Epithelial cell of prostate (primary cell): ENCODE measurements around the gene GNL3.
"Not testable (repeated sequence)": the region's sequence is repeated elsewhere in the genome, so short reads cannot be mapped to it uniquely, and the experiment has no call there.

Experiments used
- DNase-seq: peaks from one replicate; pipeline ENCODE4 v3.0.0-alpha.2; 2011; ENCODE audit warnings: low read depth, low spot score
- H3K27ac ChIP-seq: fragments of 450-650 bp; 2 replicates; pipeline ENCODE4 v1.5.1; 2017; ENCODE audit warnings: mild to moderate bottlenecking

The GNL3 gene

GRCh38 chr3:52685709-52686691 lies at the start of gene GNL3, which contains the start of gene PBRM1:
GNL3 (plus strand) TSS chr3:52686032; CDS start chr3:52686093, 61 bp downstream.
PBRM1 (minus strand) TSS chr3:52685913.
- peak within 1 kb of the TSS; percentile 90 for H3K27ac ChIP-seq
- DNase-seq, result peak; percentile 84

DNA sequence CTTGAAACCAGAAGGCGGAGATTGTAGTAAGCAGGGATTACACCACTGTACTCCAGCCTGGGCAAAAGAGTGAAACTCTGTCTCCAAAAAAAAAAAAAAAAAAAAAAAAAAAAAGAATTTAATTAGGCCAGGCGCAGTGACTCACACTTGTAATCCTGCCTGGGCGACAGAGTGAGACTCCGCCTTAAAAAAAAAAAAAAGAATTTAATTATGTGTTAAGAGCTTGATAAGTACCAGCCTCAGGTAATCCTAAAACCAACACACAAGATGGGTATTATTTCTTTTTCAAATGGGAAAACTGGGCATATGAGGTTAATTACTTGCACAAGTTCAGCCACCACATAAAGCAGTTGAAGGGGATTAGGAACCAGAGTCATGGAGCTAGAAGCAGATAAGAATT lies 49.2 kb upstream of the GNL3 start:
- no peak for DNase-seq
- no peak overlapping the region for H3K27ac ChIP-seq

- no peak overlapping the region for H3K27ac ChIP-seq
- DNase-seq, result no peak
Measured at GRCh38 chr3:52645549-52645948, 40.3 kb upstream of the GNL3 start.

DNA sequence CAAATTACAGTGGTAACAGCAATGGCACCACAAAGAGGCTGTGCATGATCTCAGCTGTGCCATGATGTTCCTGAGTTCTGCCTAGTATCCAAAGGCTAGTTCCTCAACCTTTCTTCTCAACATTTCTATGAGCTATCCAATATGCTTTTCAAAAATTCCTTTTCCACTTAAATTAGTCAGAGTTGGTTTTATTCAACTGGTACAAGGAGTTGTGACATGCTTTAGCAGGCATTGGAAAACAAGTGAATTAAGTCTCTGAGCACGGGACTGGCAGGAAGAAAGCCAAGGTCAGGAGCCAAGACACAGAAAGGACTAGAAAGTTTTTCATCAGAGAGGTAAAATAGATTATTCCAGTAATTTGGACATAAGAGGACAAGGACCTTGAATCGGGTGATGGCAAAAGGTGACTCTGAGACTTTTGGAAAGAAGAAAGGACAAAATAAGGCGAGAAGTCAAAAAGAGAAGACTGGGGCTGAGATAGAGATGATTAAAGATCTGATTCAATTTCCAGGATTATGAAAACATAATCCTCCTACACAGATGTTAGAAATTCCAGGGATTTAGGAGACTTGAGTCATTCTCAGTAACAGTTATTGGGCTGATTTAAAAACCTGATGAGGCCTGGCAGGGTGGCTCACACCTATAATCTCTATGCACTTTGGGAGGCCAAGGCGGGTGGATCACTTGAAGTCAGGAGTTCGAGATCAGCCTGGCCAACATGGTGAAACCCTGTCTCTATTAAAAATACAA lies 36.2 kb upstream of the GNL3 start:
- DNase-seq, result no peak
- H3K27ac ChIP-seq, result no peak overlapping the region

- no peak overlapping the region for H3K27ac ChIP-seq
- no peak for DNase-seq
Measured at GRCh38 chr3:52650439-52650838, 35.4 kb upstream of the GNL3 start.

GRCh38 chr3:52651592-52651991 lies 34.2 kb upstream of the GNL3 start:
- H3K27ac ChIP-seq, result no peak overlapping the region
- DNase-seq, result no peak

- DNase-seq, result no peak
Measured at GRCh38 chr3:52655895-52656294, 29.9 kb upstream of the GNL3 start.

DNA sequence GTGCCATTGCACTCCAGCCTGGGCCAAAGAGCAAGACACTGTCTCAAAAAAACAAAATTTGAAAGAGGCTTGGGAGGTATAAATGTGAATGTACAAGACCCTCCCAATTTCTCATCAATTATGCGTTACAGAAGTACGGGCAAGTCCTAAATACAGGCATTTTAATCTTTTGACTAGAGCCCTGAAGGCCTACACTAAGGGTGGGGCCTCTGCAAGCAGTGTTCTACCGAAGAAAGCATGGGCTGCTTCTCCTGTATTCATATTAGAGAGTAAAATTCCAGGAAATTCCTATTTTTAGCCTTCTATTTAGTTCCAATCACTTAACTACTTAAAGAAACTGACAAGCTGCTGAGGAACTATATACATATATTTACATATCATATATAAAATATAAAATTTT lies 25.8 kb upstream of the GNL3 start:
- H3K27ac ChIP-seq, result no peak overlapping the region
- no peak for DNase-seq

More at GRCh38 chr3:52655895-52656294, 29.9 kb upstream of the GNL3 start:
- no peak overlapping the region for H3K27ac ChIP-seq

DNA sequence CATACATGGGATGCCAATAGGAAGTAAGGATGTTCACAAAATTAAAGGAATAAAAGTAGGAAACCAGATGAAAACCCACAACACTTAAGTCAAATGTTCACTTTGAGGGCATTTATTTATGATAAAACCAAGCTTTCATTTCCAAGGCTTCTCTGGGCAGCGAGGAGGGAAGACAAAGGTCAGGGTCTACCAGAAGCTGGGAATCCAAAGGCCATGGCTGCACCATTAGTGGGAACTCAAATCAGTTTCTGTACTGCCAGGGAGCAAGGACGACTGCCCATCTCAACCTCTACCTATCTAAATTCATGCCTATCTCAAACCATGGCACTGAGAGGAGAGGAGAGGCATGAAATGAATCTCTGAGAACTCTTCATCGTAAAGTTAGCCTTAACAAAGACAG lies 22.7 kb upstream of the GNL3 start:
- no peak overlapping the region for H3K27ac ChIP-seq
- no peak for DNase-seq

GRCh38 chr3:52670621-52671521 lies 15.0 kb upstream of the GNL3 start:
- H3K27ac ChIP-seq, result peak overlapping the region; percentile 76
- DNase-seq, result peak; percentile 97

DNA sequence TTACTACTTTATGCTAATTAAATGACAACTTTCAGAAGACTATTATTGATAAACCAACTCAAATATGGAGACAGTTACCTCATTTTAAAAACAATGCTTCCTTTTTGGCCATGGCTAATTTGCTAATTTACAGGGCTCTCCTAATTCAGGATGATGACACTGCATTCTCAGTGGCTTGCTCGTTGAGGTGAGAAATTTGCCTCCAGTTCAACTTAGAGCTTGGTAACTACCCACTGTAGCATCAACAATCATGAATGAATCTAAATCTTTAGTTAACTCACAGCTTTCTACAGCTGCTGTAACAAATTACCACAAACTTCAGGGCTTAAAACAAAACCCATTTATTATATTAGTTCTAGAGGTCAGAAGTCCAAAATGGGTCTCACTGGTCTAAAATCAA lies 14.2 kb upstream of the GNL3 start:
- no peak for DNase-seq
- H3K27ac ChIP-seq, result peak overlapping the region; percentile 76

- not testable (repeated sequence) for H3K27ac ChIP-seq, DNase-seq
Measured at GRCh38 chr3:52676201-52676600, 9.6 kb upstream of the GNL3 start.

- H3K27ac ChIP-seq, result peak overlapping the region; percentile 48
- DNase-seq, result no peak
Measured at GRCh38 chr3:52678265-52679198, 7.3 kb upstream of the GNL3 start.

DNA sequence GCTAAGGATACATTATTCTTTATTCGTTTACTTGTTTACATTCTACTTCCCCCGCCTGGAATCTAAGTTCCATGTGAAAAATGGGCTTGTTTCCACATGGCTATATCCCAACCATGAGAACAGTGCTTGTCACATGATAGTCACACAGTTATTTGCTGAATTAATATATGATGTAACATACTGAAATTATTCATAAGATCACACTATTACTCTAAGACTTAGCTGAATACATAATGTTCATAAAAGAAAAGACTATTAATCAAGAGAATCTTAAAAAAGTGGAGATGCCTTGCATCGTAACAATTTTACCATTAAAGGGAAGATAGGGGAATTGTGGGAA lies 6.7 kb upstream of the GNL3 start:
- DNase-seq, result no peak

DNA sequence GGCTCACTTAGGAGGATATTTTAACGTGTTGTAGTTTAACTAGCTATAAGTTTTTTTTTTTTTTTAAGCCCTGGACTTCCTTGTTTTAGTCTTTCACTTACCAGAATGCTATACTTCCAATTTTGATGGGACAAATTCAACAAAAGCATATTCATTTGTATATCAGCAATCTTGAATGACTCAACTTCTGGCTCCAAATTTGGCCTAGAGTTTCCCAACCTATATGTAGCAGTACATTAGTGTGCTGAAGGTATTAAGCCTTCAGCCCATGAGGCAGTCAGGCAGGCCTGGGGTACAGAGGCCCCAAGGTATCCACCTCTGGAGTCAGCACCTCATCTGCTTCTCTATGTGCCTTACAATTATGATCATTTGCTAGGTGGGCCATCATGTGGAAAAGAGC lies 6.0 kb upstream of the GNL3 start:
- DNase-seq, result no peak
- H3K27ac ChIP-seq, result peak overlapping the region; percentile 48

More for the DNA sequence above, 6.7 kb upstream of the GNL3 start:
- H3K27ac ChIP-seq, result peak overlapping the region; percentile 48

DNA sequence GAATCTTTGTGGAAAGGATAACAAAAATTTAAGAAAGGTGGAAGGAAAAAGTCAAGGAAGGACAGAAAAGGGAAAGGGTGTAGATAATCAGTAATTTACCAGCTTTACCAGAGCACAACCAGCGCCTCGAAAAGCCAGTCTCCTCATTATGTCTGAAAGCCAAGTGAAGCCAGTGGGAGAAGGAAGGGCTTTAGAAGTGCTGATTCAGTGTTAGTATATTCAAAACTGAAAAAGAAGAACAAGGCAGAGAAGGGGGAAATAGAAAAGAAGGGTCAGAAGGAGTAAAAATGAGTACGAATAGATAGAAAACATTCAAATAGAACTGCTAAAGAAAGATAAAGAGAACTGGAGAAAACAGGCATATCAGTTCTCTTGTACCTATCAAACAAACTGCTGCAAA lies 4.2 kb upstream of the GNL3 start:
- H3K27ac ChIP-seq, result peak overlapping the region; percentile 24
- DNase-seq, result no peak

GRCh38 chr3:52682016-52682415 lies 3.8 kb upstream of the GNL3 start:
- no peak for DNase-seq
- peak overlapping the region; percentile 24 for H3K27ac ChIP-seq

DNA sequence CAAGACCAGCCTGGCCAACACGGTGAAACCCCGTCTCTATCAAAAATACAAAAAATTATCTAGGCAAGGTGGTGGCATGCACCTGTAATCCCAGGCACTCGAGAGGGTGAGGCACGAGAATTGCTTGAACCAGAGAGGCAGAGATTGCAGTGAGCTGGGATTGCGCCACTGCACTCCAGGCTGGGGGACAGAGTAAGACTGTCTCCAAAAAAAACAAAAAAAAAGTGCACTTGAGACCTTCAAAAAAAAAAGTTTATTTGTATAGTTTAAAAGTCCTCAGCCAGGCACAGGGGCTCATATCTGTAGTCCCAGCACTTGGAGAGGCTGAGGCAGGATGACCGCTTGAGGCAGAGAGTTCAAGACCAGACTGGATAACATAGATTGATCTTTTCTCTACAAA lies 2.2 kb upstream of the GNL3 start:
- no peak overlapping the region for H3K27ac ChIP-seq

GRCh38 chr3:52684184-52684583 lies 1.6 kb upstream of the GNL3 start:
- no peak overlapping the region for H3K27ac ChIP-seq
- no peak for DNase-seq

More for the DNA sequence above, 2.2 kb upstream of the GNL3 start:
- DNase-seq, result no peak
